GM13976 (cell line): Measurements from ENCODE around the gene SERP1.

ENCODE experiments used
- DNase-seq: peaks from one replicate; pipeline ENCODE4 v3.0.0; 2012; ENCODE audit warnings: low spot score
- in situ Hi-C: fragments of 300-500 bp; cut with MboI; formaldehyde crosslinking; loops from one replicate; pipeline ENCODE4 v1.12.0; 2022; ENCODE audit warnings: low sequenced_read_pairs, mixed read lengths, inconsistent platforms; ENCODE audit not compliant: unreplicated experiment
- TF ChIP-seq, protein P1 (sequence below): IDR thresholded peaks from 2 replicates; pipeline ENCODE4 v1.5.1; 2012; ENCODE audit warnings: borderline replicate concordance, mild to moderate bottlenecking; ENCODE audit not compliant: insufficient read depth; ENCODE audit errors: extremely low read depth, missing control alignments, control extremely low read depth

SERP1 gene

DNA sequence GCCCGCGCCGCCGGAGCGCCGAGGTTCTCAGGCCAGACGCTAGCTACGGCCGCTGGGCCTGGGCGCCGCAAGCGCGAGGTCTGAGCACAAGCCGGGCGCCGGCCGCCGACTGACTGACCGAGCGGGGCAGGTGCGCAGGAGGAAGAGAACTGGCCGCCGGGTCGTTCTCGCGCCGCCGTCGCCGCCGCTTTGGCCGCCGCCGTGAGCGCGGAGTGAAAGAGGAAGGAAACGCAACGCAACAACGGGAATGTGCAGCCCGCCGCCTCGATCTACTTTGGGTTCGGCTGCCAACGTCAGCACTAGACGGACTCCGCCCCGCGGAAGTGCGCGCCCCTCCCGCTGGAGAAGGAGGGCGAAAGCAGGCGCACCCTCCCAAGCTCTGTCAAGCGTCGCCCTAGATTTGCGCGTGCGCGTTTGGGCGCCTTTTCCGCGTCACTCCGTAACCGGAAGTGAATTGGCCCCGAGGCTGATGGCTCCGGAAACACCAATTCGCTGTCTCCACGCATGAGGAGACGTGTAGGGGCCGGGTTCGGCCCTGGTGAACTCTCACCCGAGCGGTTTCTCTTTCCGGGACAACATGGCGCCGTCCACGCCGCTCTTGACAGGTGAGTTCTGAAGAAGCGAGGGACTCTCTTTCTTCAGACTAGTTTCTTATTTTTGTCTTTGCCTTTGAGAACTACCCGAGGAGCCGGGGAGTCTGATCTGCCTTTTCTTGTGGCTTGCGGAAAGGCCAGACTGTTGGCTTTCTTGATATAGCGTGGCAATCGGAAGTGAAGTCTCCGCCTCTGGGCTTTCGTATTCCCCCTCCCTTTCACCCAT lies at the start of gene SERP1, which contains the start of gene EIF2A:
Gene SERP1 (minus strand): TSS at position 271 of the 819 bp plus-strand sequence. CDS start 361 bp downstream, outside the sequence.
Gene EIF2A (plus strand): TSS at position 562 of the 819 bp plus-strand sequence. CDS start 16 bp downstream, at position 578.
- in situ Hi-C loops = loop anchor here (25.0 kb wide), 1 partner anchor 166 kb away; the partner anchor contains the start of gene ERICH6

DNA sequence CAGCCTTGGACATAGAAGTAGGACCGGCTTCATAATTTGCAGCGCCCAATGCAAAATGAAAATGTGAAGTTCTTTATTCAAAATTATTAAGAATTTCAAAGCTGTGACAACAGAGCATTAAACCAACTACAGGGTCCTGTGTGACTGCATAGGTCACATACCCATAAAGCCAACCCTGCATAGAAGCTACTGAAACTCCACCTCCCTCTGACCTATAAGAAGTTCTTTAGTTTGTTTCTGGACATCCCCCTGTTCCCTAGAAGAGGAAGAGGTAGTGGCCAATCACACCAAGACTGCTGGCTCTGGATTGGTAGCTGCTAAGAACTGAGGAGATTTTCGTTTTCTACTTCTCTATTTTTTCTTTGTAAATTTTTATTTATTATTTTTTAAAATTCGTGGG lies 47.9 kb upstream of the SERP1 start:
- TF ChIP-seq, protein P1, sequence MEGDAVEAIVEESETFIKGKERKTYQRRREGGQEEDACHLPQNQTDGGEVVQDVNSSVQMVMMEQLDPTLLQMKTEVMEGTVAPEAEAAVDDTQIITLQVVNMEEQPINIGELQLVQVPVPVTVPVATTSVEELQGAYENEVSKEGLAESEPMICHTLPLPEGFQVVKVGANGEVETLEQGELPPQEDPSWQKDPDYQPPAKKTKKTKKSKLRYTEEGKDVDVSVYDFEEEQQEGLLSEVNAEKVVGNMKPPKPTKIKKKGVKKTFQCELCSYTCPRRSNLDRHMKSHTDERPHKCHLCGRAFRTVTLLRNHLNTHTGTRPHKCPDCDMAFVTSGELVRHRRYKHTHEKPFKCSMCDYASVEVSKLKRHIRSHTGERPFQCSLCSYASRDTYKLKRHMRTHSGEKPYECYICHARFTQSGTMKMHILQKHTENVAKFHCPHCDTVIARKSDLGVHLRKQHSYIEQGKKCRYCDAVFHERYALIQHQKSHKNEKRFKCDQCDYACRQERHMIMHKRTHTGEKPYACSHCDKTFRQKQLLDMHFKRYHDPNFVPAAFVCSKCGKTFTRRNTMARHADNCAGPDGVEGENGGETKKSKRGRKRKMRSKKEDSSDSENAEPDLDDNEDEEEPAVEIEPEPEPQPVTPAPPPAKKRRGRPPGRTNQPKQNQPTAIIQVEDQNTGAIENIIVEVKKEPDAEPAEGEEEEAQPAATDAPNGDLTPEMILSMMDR = no peak
- no peak for DNase-seq
- in situ Hi-C loops = no loop called here

More for the DNA sequence above, at the start of gene SERP1, which contains the start of gene EIF2A:
- TF ChIP-seq, protein P1 = no peak
- peak; percentile 95 for DNase-seq

DNA sequence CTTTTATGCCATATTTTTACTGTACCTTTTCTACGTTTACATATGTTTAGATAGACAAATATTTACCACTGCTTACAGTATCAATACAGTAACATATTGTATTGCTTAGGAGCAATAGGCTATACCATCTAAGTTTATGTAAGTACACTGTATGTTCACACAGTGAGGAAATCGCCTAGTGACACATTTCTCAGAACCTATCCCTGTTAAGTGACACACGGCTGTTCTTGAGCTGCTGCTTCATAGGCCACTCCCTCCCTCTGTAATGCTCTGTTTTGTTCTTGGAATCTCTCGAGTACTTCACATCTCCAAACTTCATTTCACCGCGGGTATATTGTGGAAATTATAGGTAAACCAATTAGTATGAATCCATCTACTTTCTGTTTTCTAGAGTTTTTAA lies 43.5 kb upstream of the SERP1 start:
- DNase-seq = no peak
- in situ Hi-C loops = no loop called here
- TF ChIP-seq, protein P1 = no peak

DNA sequence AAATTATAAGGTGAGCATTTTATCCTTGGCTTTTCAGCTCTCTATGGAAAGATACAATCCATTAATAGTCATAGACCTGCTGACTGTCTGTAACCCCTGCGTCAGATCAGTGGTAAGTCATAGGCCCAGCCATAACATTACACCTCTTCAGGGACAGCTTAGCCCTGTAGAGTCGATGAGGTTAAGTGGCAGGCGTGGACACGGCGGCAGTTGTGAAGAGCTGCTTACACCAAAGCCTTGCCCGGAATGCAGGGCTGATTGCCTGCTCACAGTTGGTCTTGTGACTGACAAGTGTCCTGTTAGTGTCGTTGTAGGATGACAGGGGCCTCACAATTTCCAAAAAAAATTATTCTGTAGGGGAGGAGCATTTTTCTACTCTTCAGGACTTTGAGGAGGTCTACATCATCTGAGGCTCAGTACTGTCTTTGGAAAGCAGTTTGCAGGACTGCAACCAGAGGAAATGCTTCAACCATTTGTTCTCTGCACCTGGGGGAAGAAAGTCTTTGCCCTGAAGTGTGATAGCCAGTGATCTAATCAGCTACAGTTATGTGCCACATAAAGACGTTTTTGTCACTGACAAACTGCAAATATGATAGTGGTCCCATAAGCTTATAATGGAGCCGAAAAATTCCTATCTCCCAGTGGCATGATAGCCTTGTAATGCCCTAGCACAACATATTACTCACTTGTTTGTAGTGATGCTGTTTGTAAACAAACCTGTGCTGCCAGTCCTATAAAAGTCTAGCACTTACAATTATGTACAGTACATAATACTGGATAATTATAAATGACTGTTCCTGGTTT lies 41.9 kb upstream of the SERP1 start:
- in situ Hi-C loops = no loop called here
- TF ChIP-seq, protein P1 = no peak
- DNase-seq = no peak

DNA sequence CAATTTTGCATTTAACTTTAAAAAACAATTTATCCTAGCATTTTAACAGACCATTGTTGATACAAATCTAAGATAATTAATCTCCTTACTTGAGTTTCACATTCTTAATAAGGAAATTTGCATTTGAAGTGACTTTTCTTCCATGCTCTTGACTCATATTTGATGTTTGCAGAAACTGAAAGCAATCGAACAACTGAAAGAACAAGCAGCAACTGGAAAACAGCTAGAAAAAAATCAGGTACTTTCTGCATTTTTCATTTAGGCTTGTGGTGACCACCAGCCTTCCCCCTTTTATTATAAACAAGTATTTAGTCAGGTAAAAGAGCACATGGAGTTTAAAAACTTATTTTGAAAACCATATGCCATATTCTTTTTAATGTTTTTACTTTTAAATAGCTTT lies 36.7 kb upstream of the SERP1 start:
- in situ Hi-C loops = no loop called here
- DNase-seq = peak; percentile 67
- TF ChIP-seq, protein P1 = no peak

DNA sequence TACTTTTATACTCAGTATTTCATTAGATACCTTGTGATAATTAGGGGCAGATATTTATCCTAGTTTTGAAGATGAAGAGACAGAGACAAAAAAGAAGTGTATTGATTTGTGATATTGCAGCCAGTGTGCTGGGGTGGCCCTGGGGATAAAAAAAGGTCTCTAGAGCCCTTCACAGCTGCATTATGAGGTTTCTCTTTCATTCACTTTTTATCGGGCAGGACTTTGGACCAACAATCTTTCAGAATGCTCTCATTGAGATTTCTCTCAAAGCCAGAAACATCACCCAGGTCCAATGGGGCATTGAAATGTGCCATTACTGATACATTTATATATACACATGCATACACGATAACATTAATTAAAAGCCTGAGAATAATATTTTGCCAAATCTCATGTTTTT lies 36.3 kb upstream of the SERP1 start:
- DNase-seq = peak; percentile 52
- TF ChIP-seq, protein P1 = no peak
- in situ Hi-C loops = no loop called here
